Measurements from ENCODE around the gene SLC43A1.

The SLC43A1 gene

DNA sequence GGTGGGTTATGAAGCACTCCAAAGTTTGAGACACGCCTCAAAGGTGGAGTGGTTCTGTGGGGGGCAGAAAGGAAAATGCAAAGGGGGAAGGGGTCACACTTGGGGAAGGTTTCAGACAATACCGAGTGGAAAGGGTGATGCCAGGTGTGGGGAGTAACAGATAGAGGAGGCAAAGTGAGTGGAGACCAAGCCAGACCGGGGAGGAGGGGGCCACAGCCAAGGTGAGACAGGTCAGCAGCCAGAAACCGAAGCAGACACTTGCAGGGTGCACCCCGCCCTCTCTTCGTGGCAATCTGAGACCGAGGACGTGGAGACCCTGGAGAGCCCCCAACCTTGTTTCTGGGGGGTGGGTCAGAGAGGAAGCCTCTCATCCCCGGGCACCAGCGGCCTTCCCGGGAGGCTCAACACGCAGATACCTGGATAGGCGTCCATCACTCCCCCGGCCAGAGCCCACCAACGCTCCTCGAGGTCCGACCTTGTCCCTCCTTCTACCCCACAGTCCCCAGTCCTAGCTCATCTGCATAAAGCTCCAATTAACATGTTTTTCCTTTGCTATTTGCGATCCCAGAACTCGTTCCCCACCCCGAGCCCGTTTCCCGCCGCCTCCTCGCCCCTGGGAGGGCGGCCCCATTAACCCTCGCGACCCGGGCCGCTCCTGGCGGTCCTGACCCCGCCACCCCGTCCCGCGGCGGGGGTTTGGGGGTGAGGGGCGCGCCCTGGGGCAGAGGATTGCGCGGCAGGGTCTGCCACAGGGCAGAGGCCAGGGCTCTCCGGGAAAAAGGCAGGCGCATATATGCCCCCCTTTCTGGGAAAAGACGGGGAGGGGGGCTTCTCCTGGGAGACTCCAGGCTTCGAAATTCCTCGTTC lies 33.4 kb downstream of the SLC43A1 start:
- DNase-seq = no peak
- H3K27me3 ChIP-seq (replicated peaks) = peaks cover 10% of the 10 kb centered on the region
- no peak overlapping the region for H3K27ac ChIP-seq
- H3K36me3 ChIP-seq (replicated peaks) = no peaks in the 10 kb centered on the region
- peak overlapping the region; percentile 49 for H3K4me3 ChIP-seq (ENCODE audit: low read depth, low read length)
- in situ Hi-C loops (cut with HindIII; ENCODE audit: low pct_ligation_motif_present, low sequenced_read_pairs) = no loop called here
- TF ChIP-seq, protein P1, sequence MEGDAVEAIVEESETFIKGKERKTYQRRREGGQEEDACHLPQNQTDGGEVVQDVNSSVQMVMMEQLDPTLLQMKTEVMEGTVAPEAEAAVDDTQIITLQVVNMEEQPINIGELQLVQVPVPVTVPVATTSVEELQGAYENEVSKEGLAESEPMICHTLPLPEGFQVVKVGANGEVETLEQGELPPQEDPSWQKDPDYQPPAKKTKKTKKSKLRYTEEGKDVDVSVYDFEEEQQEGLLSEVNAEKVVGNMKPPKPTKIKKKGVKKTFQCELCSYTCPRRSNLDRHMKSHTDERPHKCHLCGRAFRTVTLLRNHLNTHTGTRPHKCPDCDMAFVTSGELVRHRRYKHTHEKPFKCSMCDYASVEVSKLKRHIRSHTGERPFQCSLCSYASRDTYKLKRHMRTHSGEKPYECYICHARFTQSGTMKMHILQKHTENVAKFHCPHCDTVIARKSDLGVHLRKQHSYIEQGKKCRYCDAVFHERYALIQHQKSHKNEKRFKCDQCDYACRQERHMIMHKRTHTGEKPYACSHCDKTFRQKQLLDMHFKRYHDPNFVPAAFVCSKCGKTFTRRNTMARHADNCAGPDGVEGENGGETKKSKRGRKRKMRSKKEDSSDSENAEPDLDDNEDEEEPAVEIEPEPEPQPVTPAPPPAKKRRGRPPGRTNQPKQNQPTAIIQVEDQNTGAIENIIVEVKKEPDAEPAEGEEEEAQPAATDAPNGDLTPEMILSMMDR (IDR thresholded peaks at IDR 0.05; ENCODE audit: low read depth, low read length, missing control alignments) = no peak

DNA sequence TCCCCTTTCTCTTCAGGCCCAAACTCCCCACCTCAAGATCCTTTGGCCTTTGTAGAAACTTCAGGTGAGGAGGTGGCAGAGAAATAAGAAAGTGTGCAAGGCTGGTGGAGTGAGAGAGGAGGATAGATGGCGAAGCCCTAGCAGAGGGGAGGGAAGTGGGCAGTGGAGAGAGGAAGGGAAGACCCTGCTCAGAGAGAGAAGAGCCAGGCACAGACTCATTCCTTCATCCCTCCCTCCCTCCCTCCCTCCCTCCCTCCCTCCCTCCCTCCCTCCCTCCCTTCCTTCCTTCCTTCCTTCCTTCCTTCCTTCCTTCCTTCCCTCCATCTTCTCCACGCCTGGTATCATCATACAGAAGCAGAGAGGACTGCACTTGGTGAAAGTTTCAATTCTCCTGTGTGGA lies 34.2 kb downstream of the SLC43A1 start:
- in situ Hi-C loops (cut with HindIII; ENCODE audit: low pct_ligation_motif_present, low sequenced_read_pairs) = no loop called here

DNA sequence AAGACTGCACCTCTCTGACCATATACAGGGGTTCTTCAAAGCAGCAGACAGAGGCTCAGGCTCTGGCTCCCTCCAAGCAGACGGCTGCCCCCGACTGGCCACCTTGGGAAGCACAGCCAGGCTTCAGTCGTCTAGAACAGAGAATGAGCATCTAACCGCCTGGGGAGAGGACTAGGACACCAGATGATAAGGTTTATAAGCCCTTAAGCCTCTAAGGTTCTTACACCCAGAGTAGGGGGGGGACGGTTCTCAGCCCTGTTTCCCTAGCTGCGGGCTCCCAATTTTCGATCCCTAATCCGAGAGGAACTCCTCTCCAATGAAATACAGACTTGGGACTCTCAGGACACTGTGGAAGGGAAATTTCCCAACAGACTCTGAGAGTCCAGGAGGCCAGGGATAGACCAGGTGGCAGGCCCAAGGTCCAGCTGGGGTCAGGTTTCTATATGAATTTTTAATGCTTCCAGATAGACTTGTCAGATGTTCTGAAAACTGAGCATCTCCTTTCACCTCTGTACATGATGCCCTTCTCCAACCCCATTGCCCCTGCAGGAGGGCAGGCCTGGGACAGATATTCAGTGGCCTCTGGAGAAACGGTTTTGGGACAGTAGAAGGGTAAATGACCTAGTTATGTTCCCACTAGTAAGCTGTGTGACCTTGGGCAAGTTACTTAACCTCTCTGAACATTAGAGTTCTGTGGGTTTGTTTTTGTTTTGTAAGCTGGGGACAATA lies 34.9 kb downstream of the SLC43A1 start:
- in situ Hi-C loops (cut with HindIII; ENCODE audit: low pct_ligation_motif_present, low sequenced_read_pairs) = no loop called here
- no peak overlapping the region for H3K4me3 ChIP-seq (ENCODE audit: low read depth, low read length)
- peak; percentile 29 for DNase-seq
- TF ChIP-seq, protein P1 (IDR thresholded peaks at IDR 0.05; ENCODE audit: low read depth, low read length, missing control alignments) = peak; percentile 90
- H3K27me3 ChIP-seq (replicated peaks) = peaks cover 20% of the 10 kb centered on the region
- no peak overlapping the region for H3K27ac ChIP-seq
- H3K36me3 ChIP-seq (replicated peaks) = no peaks in the 10 kb centered on the region

More for the DNA sequence above, 34.2 kb downstream of the SLC43A1 start:
- TF ChIP-seq, protein P1 (IDR thresholded peaks at IDR 0.05; ENCODE audit: low read depth, low read length, missing control alignments) = no peak
- H3K4me3 ChIP-seq (ENCODE audit: low read depth, low read length) = no peak overlapping the region
- no peak for DNase-seq
- no peak overlapping the region for H3K27ac ChIP-seq
- peaks cover 16% of the 10 kb centered on the region for H3K27me3 ChIP-seq (replicated peaks)
- H3K36me3 ChIP-seq (replicated peaks) = no peaks in the 10 kb centered on the region

DNA sequence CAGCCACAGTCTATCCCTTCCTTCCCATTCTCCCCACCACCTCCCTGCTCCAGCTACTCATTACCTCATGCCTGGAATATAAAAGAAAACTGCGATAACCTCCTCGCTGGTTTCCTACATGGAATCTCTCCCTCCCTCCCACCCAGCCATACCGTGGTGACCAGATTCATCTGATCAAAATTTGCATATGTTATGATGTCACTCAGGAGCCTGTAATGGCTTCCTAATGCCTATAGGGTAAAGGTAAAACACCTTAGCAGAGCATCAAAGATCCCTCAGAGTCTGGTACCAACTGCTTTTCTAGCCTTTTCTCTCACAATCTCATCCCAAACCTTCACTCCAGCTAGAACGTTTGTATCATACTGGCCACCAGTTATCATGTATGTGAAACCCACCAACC lies 35.6 kb downstream of the SLC43A1 start:
- TF ChIP-seq, protein P1 (IDR thresholded peaks at IDR 0.05; ENCODE audit: low read depth, low read length, missing control alignments) = no peak
- Histone ChIP-seq H3K27me3 (replicated peaks) (peaks cover 20% of the 10 kb centered on the region), H3K36me3 (replicated peaks) (no peaks in the 10 kb centered on the region), H3K27ac (no peak overlapping the region), H3K4me3 (ENCODE audit: low read depth, low read length) (no peak overlapping the region)
- DNase-seq = no peak
- in situ Hi-C loops (cut with HindIII; ENCODE audit: low pct_ligation_motif_present, low sequenced_read_pairs) = no loop called here

DNA sequence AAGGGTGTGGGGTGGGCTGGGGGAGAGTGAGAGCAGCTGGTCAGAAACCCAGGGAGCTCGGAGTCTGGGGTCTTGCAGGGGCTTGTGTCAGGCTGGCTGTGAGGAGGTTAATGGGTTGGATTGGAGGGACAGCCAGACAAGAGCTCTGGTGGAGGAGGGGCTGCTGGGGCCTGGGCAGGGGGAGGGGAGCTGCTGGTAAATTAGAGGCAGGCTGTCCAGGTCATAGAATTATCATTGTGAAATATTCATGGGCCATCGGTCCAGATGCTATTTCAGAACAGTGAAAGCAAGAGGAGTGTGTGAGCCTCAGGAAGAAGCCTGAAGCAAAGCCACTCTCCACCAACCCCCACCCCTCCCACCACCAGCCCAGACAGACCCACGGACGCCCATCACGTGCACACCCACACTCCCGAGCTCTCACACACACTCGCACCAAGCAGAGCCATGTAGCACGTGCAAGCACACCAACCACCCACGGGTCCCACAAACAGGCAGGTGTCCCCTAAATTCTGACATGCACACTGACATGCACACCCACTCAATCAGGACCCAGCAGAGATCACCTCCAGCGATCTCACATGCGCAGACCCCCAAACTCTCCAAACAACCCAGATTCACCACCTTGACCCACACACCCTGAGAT lies 36.4 kb downstream of the SLC43A1 start:
- in situ Hi-C loops (cut with HindIII; ENCODE audit: low pct_ligation_motif_present, low sequenced_read_pairs) = no loop called here
- no peak overlapping the region for H3K4me3 ChIP-seq (ENCODE audit: low read depth, low read length)
- H3K36me3 ChIP-seq (replicated peaks) = no peaks in the 10 kb centered on the region
- TF ChIP-seq, protein P1 (IDR thresholded peaks at IDR 0.05; ENCODE audit: low read depth, low read length, missing control alignments) = no peak
- H3K27me3 ChIP-seq (replicated peaks) = peaks cover 20% of the 10 kb centered on the region
- H3K27ac ChIP-seq = no peak overlapping the region
- DNase-seq = no peak
